Lower lobe of right lung (tissue), 2 donors: ENCODE results near the gene SH3RF3. TPM values are rescaled to one million over a fixed set of nuclear protein-coding genes. Genes with fewer than 3 reads are reported as not detected.

Experiments used
- ATAC-seq, 2 donors: fragments of 200-7000 bp; cut with Tn5 transposase; one replicate each; pipeline ENCODE4 v1.9.1; 2020 to 2022; ENCODE audit warnings: mild to moderate bottlenecking in 2 of 2, moderate library complexity in 2 of 2
- DNase-seq: peaks from one replicate; pipeline ENCODE4 v3.0.0-alpha.2; 2020
- H3K27ac ChIP-seq: fragments of 200-600 bp; one replicate; pipeline ENCODE4 v1.8.0; 2022
- H3K27me3 ChIP-seq: fragments of 200-600 bp; one replicate; pipeline ENCODE4 v1.8.0; 2022; ENCODE audit warnings: low read depth
- H3K36me3 ChIP-seq: fragments of 200-600 bp; one replicate; pipeline ENCODE4 v1.8.0; 2022; ENCODE audit warnings: mild to moderate bottlenecking
- H3K4me1 ChIP-seq: fragments of 200-600 bp; one replicate; pipeline ENCODE4 v1.8.0; 2022
- H3K4me3 ChIP-seq: fragments of 200-600 bp; one replicate; pipeline ENCODE4 v1.8.0; 2022; ENCODE audit warnings: mild to moderate bottlenecking
- H3K9me3 ChIP-seq: fragments of 200-600 bp; one replicate; pipeline ENCODE4 v1.8.0; 2022
- CTCF ChIP-seq: fragments of 200-600 bp; IDR thresholded peaks from one replicate; pipeline ENCODE4 v1.8.0; 2022; ENCODE audit warnings: antibody characterized with exemption, mild to moderate bottlenecking
- intact Hi-C: fragments of 100-400 bp; cut with DNase I; formaldehyde crosslinking; loops from one replicate; pipeline ENCODE4 v1.11.0; 2022
- total RNA-seq: library from RNA; stranded (reverse); fragmentation: NEBNext Ultra II Directional; extraction: Animal tissue kit (Norgen Biotek cat#: 25700); gene quantifications from one replicate; pipeline ENCODE4 v1.2.1, GENCODE V29; 2021
- donor health status: DM: no; HTN: yes; CAD: no; lungs with severe emphysema.

SH3RF3 gene
- total RNA-seq, 1 donor from 2014 or later: 5.7 TPM

- TF ChIP-seq CTCF: no peak
- no peak overlapping the region for H3K27ac ChIP-seq
- H3K9me3 ChIP-seq: no peaks in the 10 kb centered on the region
- H3K27me3 ChIP-seq: no peaks in the 10 kb centered on the region
- intact Hi-C loops: no loop called here
- ATAC-seq (no peak), DNase-seq (no peak)
- H3K4me1 ChIP-seq: no peaks in the 10 kb centered on the region
- H3K36me3 ChIP-seq: no peaks in the 10 kb centered on the region
- H3K4me3 ChIP-seq: no peak overlapping the region
These were observed 331.7 kb downstream of the SH3RF3 start for GRCh38 chr2:109460553-109461324.

GRCh38 chr2:109463236-109463635 is 334.2 kb downstream of the SH3RF3 start:
- no peak overlapping the region for H3K4me3 ChIP-seq
- no peaks in the 10 kb centered on the region for H3K36me3 ChIP-seq
- DNase-seq: no peak
- TF ChIP-seq CTCF: no peak
- no peak overlapping the region for H3K27ac ChIP-seq
- H3K27me3 ChIP-seq: no peaks in the 10 kb centered on the region
- no peaks in the 10 kb centered on the region for H3K4me1 ChIP-seq
- H3K9me3 ChIP-seq: no peaks in the 10 kb centered on the region
- no peak for ATAC-seq
- intact Hi-C loops: no loop called here

GRCh38 chr2:109463891-109464290 is 334.9 kb downstream of the SH3RF3 start:
- no peak for ATAC-seq
- no peak overlapping the region for H3K27ac ChIP-seq
- no peak overlapping the region for H3K4me3 ChIP-seq
- H3K36me3 ChIP-seq: no peaks in the 10 kb centered on the region
- intact Hi-C loops: no loop called here
- no peaks in the 10 kb centered on the region for H3K27me3 ChIP-seq
- no peaks in the 10 kb centered on the region for H3K9me3 ChIP-seq
- no peak for TF ChIP-seq CTCF
- no peaks in the 10 kb centered on the region for H3K4me1 ChIP-seq
- no peak for DNase-seq

- Histone ChIP-seq H3K9me3 (no peaks in the 10 kb centered on the region), H3K4me1 (no peaks in the 10 kb centered on the region), H3K36me3 (no peaks in the 10 kb centered on the region), H3K4me3 (no peak overlapping the region), H3K27me3 (no peaks in the 10 kb centered on the region), H3K27ac (no peak overlapping the region)
- DNase-seq (peak; percentile 6), ATAC-seq (no peak)
- intact Hi-C loops: no loop called here
- TF ChIP-seq CTCF: no peak
These were observed 337.9 kb downstream of the SH3RF3 start for GRCh38 chr2:109466674-109467575.

GRCh38 chr2:109467701-109468100 is 338.7 kb downstream of the SH3RF3 start:
- H3K4me1 ChIP-seq: no peaks in the 10 kb centered on the region
- no peaks in the 10 kb centered on the region for H3K9me3 ChIP-seq
- intact Hi-C loops: no loop called here
- no peaks in the 10 kb centered on the region for H3K27me3 ChIP-seq
- no peak overlapping the region for H3K4me3 ChIP-seq
- no peak for TF ChIP-seq CTCF
- no peak overlapping the region for H3K27ac ChIP-seq
- no peaks in the 10 kb centered on the region for H3K36me3 ChIP-seq
- no peak for ATAC-seq
- DNase-seq: peak; percentile 32
